HUES48 (cell line): Measurements from ENCODE around the gene CYTH2.
"Not testable (repeated sequence)": the region's sequence is repeated elsewhere in the genome, so short reads cannot be mapped to it uniquely, and the experiment has no call there.

Source experiments
- H3K27ac ChIP-seq: one replicate; pipeline ENCODE4 v1.7.0; 2013; ENCODE audit warnings: low read depth, low read length, inconsistent platforms
- H3K27me3 ChIP-seq: 2 replicates; pipeline ENCODE4 v1.6.1; 2013; ENCODE audit warnings: mild to moderate bottlenecking, low read length; ENCODE audit not compliant: control insufficient read depth, insufficient read depth
- H3K36me3 ChIP-seq: 2 replicates; pipeline ENCODE4 v1.6.1; 2013; ENCODE audit warnings: low read length; ENCODE audit not compliant: control insufficient read depth, insufficient read depth
- H3K4me1 ChIP-seq: 2 replicates; pipeline ENCODE4 v1.6.1; 2013; ENCODE audit warnings: mild to moderate bottlenecking, low read length; ENCODE audit not compliant: control insufficient read depth, insufficient read depth
- H3K4me3 ChIP-seq: 2 replicates; pipeline ENCODE4 v1.5.1; 2013; ENCODE audit warnings: mild to moderate bottlenecking, low read depth, low read length
- H3K9ac ChIP-seq: 2 replicates; pipeline ENCODE4 v1.6.1; 2013; ENCODE audit warnings: mild to moderate bottlenecking, low read depth, low read length, moderate library complexity
- H3K9me3 ChIP-seq: 2 replicates; pipeline ENCODE4 v1.6.1; 2013; ENCODE audit warnings: low read length; ENCODE audit not compliant: control insufficient read depth, insufficient read depth

The CYTH2 gene

GRCh38 chr19:48518207-48518606, 49.0 kb downstream of the CYTH2 start:
- no peaks in the 10 kb centered on the region for H3K36me3 ChIP-seq

GRCh38 chr19:48519426-48519825, 50.3 kb downstream of the CYTH2 start:
- H3K9ac ChIP-seq, H3K27ac ChIP-seq, H3K4me1 ChIP-seq, H3K9me3 ChIP-seq, H3K4me3 ChIP-seq, H3K27me3 ChIP-seq, H3K36me3 ChIP-seq: not testable (repeated sequence)

More at GRCh38 chr19:48518207-48518606, 49.0 kb downstream of the CYTH2 start:
- H3K4me1 ChIP-seq = peaks cover 4% of the 10 kb centered on the region; the same call in 1 of the 2 replicates
- H3K9me3 ChIP-seq = no peaks in the 10 kb centered on the region
- no peak overlapping the region for H3K4me3 ChIP-seq
- no peak overlapping the region for H3K9ac ChIP-seq
- H3K27me3 ChIP-seq = peaks cover 1% of the 10 kb centered on the region
- no peak overlapping the region for H3K27ac ChIP-seq

- Histone ChIP-seq H3K9me3 (no peaks in the 10 kb centered on the region), H3K4me3 (no peak overlapping the region), H3K27ac (no peak overlapping the region), H3K4me1 (no peaks in the 10 kb centered on the region), H3K27me3 (no peaks in the 10 kb centered on the region), H3K9ac (no peak overlapping the region), H3K36me3 (no peaks in the 10 kb centered on the region)
Measured at GRCh38 chr19:48520134-48520533, 51.0 kb downstream of the CYTH2 start.

DNA sequence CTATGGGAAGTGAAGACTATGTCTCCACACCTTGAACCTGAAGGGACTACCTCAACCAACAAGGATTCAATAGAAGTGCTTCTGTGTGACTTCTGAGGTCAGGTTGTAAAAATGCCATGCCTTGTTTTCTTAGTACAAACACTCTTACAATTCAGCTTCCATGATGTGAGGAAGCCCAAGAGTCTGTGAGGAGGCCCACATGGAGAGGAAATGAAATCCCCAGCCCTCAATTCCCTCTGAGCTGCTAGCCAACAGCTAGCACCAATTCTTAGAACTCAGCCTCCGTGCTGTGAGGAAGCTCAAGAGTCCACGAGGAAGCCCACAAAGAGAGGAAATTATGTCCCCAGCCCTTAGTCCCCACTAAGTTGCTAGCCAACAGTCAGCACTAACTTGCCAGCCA, 55.1 kb downstream of the CYTH2 start:
- peaks cover 12% of the 10 kb centered on the region; the same call in 1 of the 2 replicates for H3K9me3 ChIP-seq
- H3K36me3 ChIP-seq = no peaks in the 10 kb centered on the region
- no peak overlapping the region for H3K27ac ChIP-seq
- H3K9ac ChIP-seq = no peak overlapping the region
- no peaks in the 10 kb centered on the region for H3K27me3 ChIP-seq
- H3K4me1 ChIP-seq = no peaks in the 10 kb centered on the region
- H3K4me3 ChIP-seq = no peak overlapping the region

DNA sequence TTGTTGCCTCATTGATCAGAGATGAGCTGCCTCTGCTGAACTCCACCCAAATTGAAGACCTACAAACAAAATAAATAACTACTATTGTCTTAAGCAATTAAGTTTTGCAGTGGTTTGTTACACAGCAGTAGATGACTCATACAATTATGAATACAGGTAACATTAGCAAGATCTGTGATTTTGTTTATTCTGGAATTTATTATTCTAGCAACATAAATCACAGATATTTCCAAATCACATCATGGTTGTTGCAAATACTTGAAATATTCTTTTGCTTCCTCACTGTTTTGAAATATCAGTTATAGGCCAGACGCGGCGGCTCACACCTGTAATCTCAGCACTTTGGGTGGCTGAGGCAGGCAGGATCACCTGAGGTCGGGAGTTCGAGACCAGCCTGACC, 55.6 kb downstream of the CYTH2 start:
- H3K27me3 ChIP-seq = no peaks in the 10 kb centered on the region

GRCh38 chr19:48529156-48529555, 60.0 kb downstream of the CYTH2 start:
- Histone ChIP-seq H3K27ac (no peak overlapping the region), H3K4me3 (no peak overlapping the region), H3K9me3 (peaks cover 12% of the 10 kb centered on the region; the same call in 1 of the 2 replicates), H3K9ac (no peak overlapping the region), H3K27me3 (no peaks in the 10 kb centered on the region), H3K4me1 (no peaks in the 10 kb centered on the region), H3K36me3 (no peaks in the 10 kb centered on the region)

More for the DNA sequence above, 55.6 kb downstream of the CYTH2 start:
- Histone ChIP-seq H3K9ac (no peak overlapping the region), H3K36me3 (no peaks in the 10 kb centered on the region), H3K4me1 (no peaks in the 10 kb centered on the region), H3K4me3 (no peak overlapping the region), H3K27ac (no peak overlapping the region), H3K9me3 (peaks cover 12% of the 10 kb centered on the region; the same call in 1 of the 2 replicates)

DNA sequence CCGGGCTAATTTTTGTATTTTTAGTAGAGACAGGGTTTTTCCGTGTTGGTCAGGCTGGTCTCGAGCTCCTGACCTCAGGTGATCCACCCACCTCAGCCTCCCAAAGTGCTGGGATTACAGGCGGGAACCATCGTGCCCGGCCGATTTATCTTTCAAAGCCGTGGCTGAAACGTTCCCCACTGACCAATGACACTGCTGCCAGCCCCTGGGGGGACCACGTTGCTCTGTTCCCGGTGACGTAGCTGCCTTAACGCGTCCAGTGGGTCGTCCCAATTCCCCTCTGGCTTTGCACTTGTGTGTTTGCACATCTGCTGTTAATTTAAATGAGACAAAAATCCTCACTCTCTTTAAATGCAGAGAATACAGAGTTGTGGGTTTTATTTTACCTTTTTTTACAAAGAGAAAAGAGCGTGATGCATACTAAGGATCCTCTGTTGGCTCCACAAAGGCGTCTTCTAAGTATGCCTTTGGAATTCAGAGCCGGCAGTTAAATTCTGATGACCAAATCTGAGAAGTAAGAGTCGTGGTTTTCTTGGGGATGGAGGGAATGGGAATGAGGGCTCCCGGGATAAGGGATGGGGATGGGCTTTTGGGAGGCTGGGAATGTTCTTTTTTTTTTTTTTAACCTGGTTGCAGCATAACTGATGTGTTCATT, 61.0 kb downstream of the CYTH2 start:
- H3K27me3 ChIP-seq = no peaks in the 10 kb centered on the region
- no peaks in the 10 kb centered on the region for H3K36me3 ChIP-seq
- peaks cover 12% of the 10 kb centered on the region; the same call in 1 of the 2 replicates for H3K9me3 ChIP-seq
- no peaks in the 10 kb centered on the region for H3K4me1 ChIP-seq
- no peak overlapping the region for H3K9ac ChIP-seq
- no peak overlapping the region for H3K4me3 ChIP-seq
- no peak overlapping the region for H3K27ac ChIP-seq

- Histone ChIP-seq H3K36me3 (no peaks in the 10 kb centered on the region), H3K4me3 (no peak overlapping the region), H3K27ac (no peak overlapping the region), H3K4me1 (no peaks in the 10 kb centered on the region), H3K9me3 (peaks cover 12% of the 10 kb centered on the region; the same call in 1 of the 2 replicates), H3K27me3 (no peaks in the 10 kb centered on the region), H3K9ac (no peak overlapping the region)
Measured at GRCh38 chr19:48530770-48531169, 61.6 kb downstream of the CYTH2 start.
